MM.1S (cell line): ENCODE data around the gene NDUFAF7.

ENCODE experiments used
- EZH2 ChIP-seq: fragments of 300-600 bp; sonication (generic); optimal IDR thresholded peaks from 2 replicates; pipeline ENCODE3; 2017; ENCODE audit warnings: low read depth, mild to moderate bottlenecking, antibody characterized with exemption, low read length, mixed read lengths
- TF ChIP-seq, protein P1 (sequence below): fragments of 300-600 bp; sonication (generic); IDR thresholded peaks from 2 replicates; pipeline ENCODE4 v1.5.1; 2016; ENCODE audit warnings: antibody characterized with exemption, low read length, mixed read lengths

DNA sequence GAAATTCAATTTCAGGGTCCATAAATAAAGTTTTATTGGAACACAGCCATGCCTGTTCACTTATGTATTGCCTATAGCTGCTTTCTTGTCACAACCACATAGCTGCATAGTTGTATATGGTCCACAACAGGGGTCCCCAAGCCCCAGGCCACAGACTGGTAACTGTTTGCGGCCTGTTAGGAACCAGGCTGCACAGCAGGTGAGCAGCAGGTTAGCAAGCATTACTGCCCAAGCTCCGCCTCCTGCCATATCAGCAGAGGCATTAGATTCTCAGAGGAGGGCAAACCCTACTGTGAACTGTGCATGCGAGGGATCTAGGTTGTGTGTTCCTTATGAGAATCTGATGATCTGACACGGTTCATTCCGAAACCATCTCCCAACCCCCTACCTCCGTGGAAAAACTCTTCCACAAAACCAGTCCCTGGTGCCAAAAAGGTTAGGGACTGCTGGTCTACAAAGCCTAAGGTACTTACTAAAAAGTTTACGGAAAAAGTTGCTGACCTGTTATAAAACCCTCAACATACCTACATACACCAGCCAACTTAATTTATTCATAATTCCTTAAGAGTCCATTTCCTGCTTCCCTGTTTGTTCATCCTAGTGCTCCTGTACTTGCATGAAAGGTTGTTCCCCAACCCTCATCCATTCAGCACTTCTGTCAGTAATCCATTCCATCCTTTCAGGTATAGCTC, 40.1 kb downstream of the NDUFAF7 start:
- no peak for TF ChIP-seq EZH2
- TF ChIP-seq, protein P1, sequence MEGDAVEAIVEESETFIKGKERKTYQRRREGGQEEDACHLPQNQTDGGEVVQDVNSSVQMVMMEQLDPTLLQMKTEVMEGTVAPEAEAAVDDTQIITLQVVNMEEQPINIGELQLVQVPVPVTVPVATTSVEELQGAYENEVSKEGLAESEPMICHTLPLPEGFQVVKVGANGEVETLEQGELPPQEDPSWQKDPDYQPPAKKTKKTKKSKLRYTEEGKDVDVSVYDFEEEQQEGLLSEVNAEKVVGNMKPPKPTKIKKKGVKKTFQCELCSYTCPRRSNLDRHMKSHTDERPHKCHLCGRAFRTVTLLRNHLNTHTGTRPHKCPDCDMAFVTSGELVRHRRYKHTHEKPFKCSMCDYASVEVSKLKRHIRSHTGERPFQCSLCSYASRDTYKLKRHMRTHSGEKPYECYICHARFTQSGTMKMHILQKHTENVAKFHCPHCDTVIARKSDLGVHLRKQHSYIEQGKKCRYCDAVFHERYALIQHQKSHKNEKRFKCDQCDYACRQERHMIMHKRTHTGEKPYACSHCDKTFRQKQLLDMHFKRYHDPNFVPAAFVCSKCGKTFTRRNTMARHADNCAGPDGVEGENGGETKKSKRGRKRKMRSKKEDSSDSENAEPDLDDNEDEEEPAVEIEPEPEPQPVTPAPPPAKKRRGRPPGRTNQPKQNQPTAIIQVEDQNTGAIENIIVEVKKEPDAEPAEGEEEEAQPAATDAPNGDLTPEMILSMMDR = no peak
